IPS-18a (cell line): ENCODE results near the gene CATSPER3.

ENCODE experiments used
- H3K27ac ChIP-seq: one replicate; pipeline ENCODE4 v1.5.1; 2013; ENCODE audit warnings: low read length
- H3K27me3 ChIP-seq: one replicate; pipeline ENCODE4 v1.6.1; 2013; ENCODE audit warnings: mild to moderate bottlenecking, low read length; ENCODE audit not compliant: control insufficient read depth, insufficient read depth
- H3K36me3 ChIP-seq: one replicate; pipeline ENCODE4 v1.6.1; 2013; ENCODE audit warnings: low read depth, low read length; ENCODE audit not compliant: control insufficient read depth
- H3K4me1 ChIP-seq: one replicate; pipeline ENCODE4 v1.6.1; 2013; ENCODE audit warnings: low read depth, low read length; ENCODE audit not compliant: control insufficient read depth
- H3K4me3 ChIP-seq: one replicate; pipeline ENCODE4 v1.5.1; 2013; ENCODE audit warnings: low read length
- H3K9ac ChIP-seq: one replicate; pipeline ENCODE4 v1.6.1; 2013; ENCODE audit warnings: mild to moderate bottlenecking, low read length, moderate library complexity
- H3K9me3 ChIP-seq: one replicate; pipeline ENCODE4 v1.6.1; 2013; ENCODE audit warnings: low read depth, low read length; ENCODE audit not compliant: control insufficient read depth

Gene CATSPER3

GRCh38 chr5:135051872-135052271 is 84.2 kb downstream of the CATSPER3 start:
- H3K4me1 ChIP-seq = no peaks in the 10 kb centered on the region
- H3K36me3 ChIP-seq = no peaks in the 10 kb centered on the region
- no peak overlapping the region for H3K9ac ChIP-seq
- H3K9me3 ChIP-seq = no peaks in the 10 kb centered on the region
- no peak overlapping the region for H3K4me3 ChIP-seq
- peaks cover 83% of the 10 kb centered on the region for H3K27me3 ChIP-seq
- H3K27ac ChIP-seq = no peak overlapping the region

GRCh38 chr5:135052511-135053145 is 84.9 kb downstream of the CATSPER3 start:
- Histone ChIP-seq H3K27ac (no peak overlapping the region), H3K4me1 (no peaks in the 10 kb centered on the region), H3K36me3 (no peaks in the 10 kb centered on the region), H3K27me3 (peaks cover 77% of the 10 kb centered on the region), H3K9ac (no peak overlapping the region), H3K9me3 (no peaks in the 10 kb centered on the region), H3K4me3 (no peak overlapping the region)

GRCh38 chr5:135053278-135053677 is 85.6 kb downstream of the CATSPER3 start:
- H3K27me3 ChIP-seq = peaks cover 70% of the 10 kb centered on the region
- H3K9ac ChIP-seq = no peak overlapping the region
- H3K36me3 ChIP-seq = no peaks in the 10 kb centered on the region
- no peaks in the 10 kb centered on the region for H3K4me1 ChIP-seq
- no peaks in the 10 kb centered on the region for H3K9me3 ChIP-seq
- H3K27ac ChIP-seq = no peak overlapping the region
- no peak overlapping the region for H3K4me3 ChIP-seq

- Histone ChIP-seq H3K9me3 (no peaks in the 10 kb centered on the region), H3K4me3 (no peak overlapping the region), H3K27me3 (peaks cover 63% of the 10 kb centered on the region), H3K4me1 (no peaks in the 10 kb centered on the region), H3K9ac (no peak overlapping the region), H3K27ac (no peak overlapping the region), H3K36me3 (no peaks in the 10 kb centered on the region)
These were observed 86.3 kb downstream of the CATSPER3 start for GRCh38 chr5:135053989-135054388.

GRCh38 chr5:135054546-135054945 is 86.8 kb downstream of the CATSPER3 start:
- Histone ChIP-seq H3K4me1 (no peaks in the 10 kb centered on the region), H3K9me3 (no peaks in the 10 kb centered on the region), H3K27ac (no peak overlapping the region), H3K36me3 (no peaks in the 10 kb centered on the region), H3K9ac (no peak overlapping the region), H3K4me3 (no peak overlapping the region), H3K27me3 (peaks cover 58% of the 10 kb centered on the region)

- H3K9ac ChIP-seq = no peak overlapping the region
- H3K4me3 ChIP-seq = no peak overlapping the region
- peaks cover 49% of the 10 kb centered on the region for H3K27me3 ChIP-seq
- no peaks in the 10 kb centered on the region for H3K36me3 ChIP-seq
- no peaks in the 10 kb centered on the region for H3K9me3 ChIP-seq
- no peak overlapping the region for H3K27ac ChIP-seq
- no peaks in the 10 kb centered on the region for H3K4me1 ChIP-seq
These were observed 87.7 kb downstream of the CATSPER3 start for GRCh38 chr5:135055396-135055795.

- no peaks in the 10 kb centered on the region for H3K9me3 ChIP-seq
- H3K36me3 ChIP-seq = no peaks in the 10 kb centered on the region
- H3K4me1 ChIP-seq = no peaks in the 10 kb centered on the region
- H3K9ac ChIP-seq = no peak overlapping the region
- H3K27ac ChIP-seq = no peak overlapping the region
- H3K4me3 ChIP-seq = no peak overlapping the region
- H3K27me3 ChIP-seq = peaks cover 38% of the 10 kb centered on the region
These were observed 88.8 kb downstream of the CATSPER3 start for GRCh38 chr5:135056316-135057030.

GRCh38 chr5:135057233-135057632 is 89.5 kb downstream of the CATSPER3 start:
- Histone ChIP-seq H3K9ac (no peak overlapping the region), H3K9me3 (no peaks in the 10 kb centered on the region), H3K4me1 (no peaks in the 10 kb centered on the region), H3K36me3 (no peaks in the 10 kb centered on the region), H3K27me3 (peaks cover 31% of the 10 kb centered on the region), H3K27ac (no peak overlapping the region), H3K4me3 (no peak overlapping the region)

GRCh38 chr5:135058331-135058732 is 90.6 kb downstream of the CATSPER3 start:
- Histone ChIP-seq H3K4me1 (no peaks in the 10 kb centered on the region), H3K4me3 (no peak overlapping the region), H3K9ac (no peak overlapping the region)

GRCh38 chr5:135059000-135059923 is 91.6 kb downstream of the CATSPER3 start:
- Histone ChIP-seq H3K27ac (no peak overlapping the region), H3K27me3 (peaks cover 11% of the 10 kb centered on the region), H3K4me1 (no peaks in the 10 kb centered on the region), H3K36me3 (no peaks in the 10 kb centered on the region), H3K4me3 (no peak overlapping the region), H3K9me3 (no peaks in the 10 kb centered on the region), H3K9ac (no peak overlapping the region)

More at GRCh38 chr5:135058331-135058732, 90.6 kb downstream of the CATSPER3 start:
- peaks cover 20% of the 10 kb centered on the region for H3K27me3 ChIP-seq
- H3K27ac ChIP-seq = no peak overlapping the region
- H3K36me3 ChIP-seq = no peaks in the 10 kb centered on the region
- no peaks in the 10 kb centered on the region for H3K9me3 ChIP-seq

- H3K4me3 ChIP-seq = no peak overlapping the region
- no peaks in the 10 kb centered on the region for H3K36me3 ChIP-seq
- H3K4me1 ChIP-seq = no peaks in the 10 kb centered on the region
- no peak overlapping the region for H3K9ac ChIP-seq
- H3K27me3 ChIP-seq = peaks cover 11% of the 10 kb centered on the region
- no peaks in the 10 kb centered on the region for H3K9me3 ChIP-seq
- H3K27ac ChIP-seq = no peak overlapping the region
These were observed 92.3 kb downstream of the CATSPER3 start for GRCh38 chr5:135060021-135060420.
